Measurements from ENCODE around the gene FEM1B. TPM values are rescaled to one million over a fixed set of nuclear protein-coding genes. Genes with fewer than 3 reads are reported as not detected.

The FEM1B gene
- total and polyA plus RNA-seq, 2 donors (not counting 3 experiments of a cell fraction or from before 2014, with no cell fraction given), result 11.1 to 33.2 TPM

DNA sequence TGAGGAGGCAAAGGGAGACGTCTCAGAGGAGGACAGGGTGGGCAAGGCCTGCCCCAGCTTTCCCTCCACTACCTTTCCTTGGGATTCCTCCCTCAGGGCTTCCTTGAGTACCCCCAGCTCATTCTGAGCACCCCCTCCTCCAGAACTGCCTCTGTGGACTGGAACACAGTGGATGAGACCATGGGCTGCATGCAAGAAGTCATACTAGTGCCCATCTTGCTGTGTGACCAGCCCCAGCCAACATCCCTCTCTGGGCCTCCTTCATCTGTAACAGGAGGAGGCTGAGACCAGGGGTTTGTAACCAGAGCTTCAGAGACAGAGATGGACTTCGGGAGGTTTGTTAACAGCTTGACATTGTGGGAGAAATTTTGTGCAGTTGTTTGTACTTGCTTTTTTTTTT lies 25.6 kb downstream of the FEM1B start:
- H3K9ac ChIP-seq (replicated peaks; ENCODE audit: extremely low read depth, insufficient read depth, low read length), result no peak overlapping the region
- TF ChIP-seq JUN (IDR thresholded peaks at IDR 0.05; ENCODE audit: borderline replicate concordance, insufficient read depth, insufficient read length, low read depth) (no peak), POLR2A (IDR thresholded peaks at IDR 0.05; ENCODE audit: low read depth, low read length) (no peak), GATA2 (IDR thresholded peaks at IDR 0.05; ENCODE audit: insufficient read depth, insufficient read length, low read depth, low read length) (no peak), FOS (IDR thresholded peaks at IDR 0.05; ENCODE audit: borderline replicate concordance, insufficient read depth, low read length) (no peak), POLR2AphosphoS5 (IDR thresholded peaks at IDR 0.05; ENCODE audit: insufficient read depth, low read depth, low read length) (no peak), MYC (IDR thresholded peaks at IDR 0.05; ENCODE audit: low read depth, low read length) (no peak), EZH2 (IDR thresholded peaks at IDR 0.05; ENCODE audit: borderline replicate concordance, low read depth, low read length, severe bottlenecking) (no peak)
- TF ChIP-seq, protein P1, sequence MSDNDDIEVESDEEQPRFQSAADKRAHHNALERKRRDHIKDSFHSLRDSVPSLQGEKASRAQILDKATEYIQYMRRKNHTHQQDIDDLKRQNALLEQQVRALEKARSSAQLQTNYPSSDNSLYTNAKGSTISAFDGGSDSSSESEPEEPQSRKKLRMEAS (IDR thresholded peaks at IDR 0.05; ENCODE audit: insufficient read depth, insufficient read length), result no peak
- TF ChIP-seq, protein P2, sequence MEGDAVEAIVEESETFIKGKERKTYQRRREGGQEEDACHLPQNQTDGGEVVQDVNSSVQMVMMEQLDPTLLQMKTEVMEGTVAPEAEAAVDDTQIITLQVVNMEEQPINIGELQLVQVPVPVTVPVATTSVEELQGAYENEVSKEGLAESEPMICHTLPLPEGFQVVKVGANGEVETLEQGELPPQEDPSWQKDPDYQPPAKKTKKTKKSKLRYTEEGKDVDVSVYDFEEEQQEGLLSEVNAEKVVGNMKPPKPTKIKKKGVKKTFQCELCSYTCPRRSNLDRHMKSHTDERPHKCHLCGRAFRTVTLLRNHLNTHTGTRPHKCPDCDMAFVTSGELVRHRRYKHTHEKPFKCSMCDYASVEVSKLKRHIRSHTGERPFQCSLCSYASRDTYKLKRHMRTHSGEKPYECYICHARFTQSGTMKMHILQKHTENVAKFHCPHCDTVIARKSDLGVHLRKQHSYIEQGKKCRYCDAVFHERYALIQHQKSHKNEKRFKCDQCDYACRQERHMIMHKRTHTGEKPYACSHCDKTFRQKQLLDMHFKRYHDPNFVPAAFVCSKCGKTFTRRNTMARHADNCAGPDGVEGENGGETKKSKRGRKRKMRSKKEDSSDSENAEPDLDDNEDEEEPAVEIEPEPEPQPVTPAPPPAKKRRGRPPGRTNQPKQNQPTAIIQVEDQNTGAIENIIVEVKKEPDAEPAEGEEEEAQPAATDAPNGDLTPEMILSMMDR (IDR thresholded peaks at IDR 0.05; ENCODE audit: extremely low read depth in 1 of 2, insufficient read depth in 1 of 2, low read depth in 1 of 2, low read length in 2 of 2), result no peak
- H3K27ac ChIP-seq (ENCODE audit: insufficient read depth, low read depth, low read length), result no peak overlapping the region
- BruUV-seq (replicated peaks), result no TSS peak
- DNase-seq (ENCODE audit: low read depth, low spot score) (no peak), FAIRE-seq (no peak)
- ChIA-PET POLR2A (interaction anchor here (0.5 kb wide), 1 partner anchor 37 kb away, joined by 3 read pairs; no protein-coding TSS in a partner anchor), CTCF (interaction anchor here (1.1 to 2.0 kb wide), 3 partner anchors 9 to 256 kb away, joined by 3 to 24 read pairs (median 4); no protein-coding TSS in a partner anchor)
- no peaks in the 10 kb centered on the region for H3K9me3 ChIP-seq (replicated peaks; ENCODE audit: control insufficient read depth, insufficient read depth, low read length)
- peaks cover 3% of the 10 kb centered on the region for H3K4me1 ChIP-seq (ENCODE audit: control insufficient read depth, extremely low read depth, insufficient read depth, low read length)
- no peaks in the 10 kb centered on the region for H3K36me3 ChIP-seq (ENCODE audit: control insufficient read depth in 2 of 2, extremely low read depth in 1 of 2, insufficient read depth in 2 of 2, low read length in 2 of 2)
- no peak overlapping the region for H2AFZ ChIP-seq (ENCODE audit: low read depth, low read length)
- H4K20me1 ChIP-seq (replicated peaks; ENCODE audit: control insufficient read depth, extremely low read depth, insufficient read depth, low read length), result no peaks in the 10 kb centered on the region
- H3K79me2 ChIP-seq (ENCODE audit: control insufficient read depth, insufficient read depth, low read length), result no peaks in the 10 kb centered on the region
- H3K9me1 ChIP-seq (replicated peaks; ENCODE audit: control insufficient read depth, extremely low read depth, insufficient read depth, low read length), result no peaks in the 10 kb centered on the region
- H3K4me3 ChIP-seq (replicated peaks in 1 of 3; ENCODE audit: insufficient read depth in 1 of 3, low read depth in 1 of 3, low read length in 3 of 3), result no peak overlapping the region
- no peak overlapping the region for H3K4me2 ChIP-seq (ENCODE audit: insufficient read depth, low read length)
- dilution Hi-C loops (cut with MboI; ENCODE audit: extremely low pct_ligation_motif_present, low sequenced_read_pairs), result no loop called here
- H3K27me3 ChIP-seq (ENCODE audit: control insufficient read depth in 2 of 2, insufficient read depth in 2 of 2, low read length in 2 of 2), result no peaks in the 10 kb centered on the region
- intact Hi-C loops (cut with micrococcal nuclease), result no loop called here
